ENCODE results near the gene BTBD2. TPM values are rescaled to one million over a fixed set of nuclear protein-coding genes. Genes with fewer than 3 reads are reported as not detected.

BTBD2 gene
- total RNA-seq, 2 experiments from 2014 or later, result 48.2 to 53.4 TPM

DNA sequence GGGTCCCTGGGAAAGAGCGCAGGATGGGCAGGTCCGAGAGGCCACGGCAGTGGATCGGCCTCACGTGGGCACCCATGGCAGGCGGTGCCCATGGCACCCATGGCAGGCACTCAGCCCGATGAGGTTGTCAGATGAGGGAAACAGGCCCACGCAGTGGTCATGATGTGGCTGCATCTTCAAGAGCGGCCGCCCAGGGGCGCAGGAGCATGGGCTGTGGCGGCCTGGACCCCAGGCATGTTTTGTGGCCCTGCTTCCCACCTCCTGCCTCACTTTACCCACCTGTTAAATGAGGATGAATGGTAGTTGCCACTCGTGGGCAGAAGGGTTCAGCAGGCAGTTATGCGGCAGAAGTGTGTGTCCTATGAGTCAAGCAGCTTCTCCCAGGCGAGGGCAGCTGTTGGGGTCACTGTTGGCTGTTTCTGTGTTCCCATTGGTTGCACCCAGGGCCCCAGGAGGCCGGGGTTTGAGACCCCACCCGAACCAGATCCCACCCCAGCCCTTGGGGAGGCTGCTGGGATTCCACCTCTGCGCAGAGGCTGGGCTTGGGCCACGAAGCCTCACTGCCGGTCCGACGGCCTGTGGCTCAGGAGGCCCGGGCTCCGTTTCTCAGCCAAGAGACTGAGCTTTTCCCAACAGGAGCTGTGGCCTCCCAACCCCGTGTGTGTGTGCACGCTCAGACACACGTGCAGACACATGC lies 44.6 kb downstream of the BTBD2 start:
- Mint-ChIP-seq H3K9me3 (ENCODE audit: insufficient read depth) (no peaks in the 10 kb centered on the region), H3K36me3 (ENCODE audit: low read depth) (peaks cover 23% of the 10 kb centered on the region), H3K4me3 (no peak overlapping the region), H3K27me3 (ENCODE audit: low read depth) (no peaks in the 10 kb centered on the region), H3K4me1 (ENCODE audit: low read depth) (peaks cover 19% of the 10 kb centered on the region), H3K27ac (no peak overlapping the region)
- POLR2A ChIA-PET, result no interaction called here
- CTCF ChIA-PET, result no interaction called here
- DNase-seq (no peak), ATAC-seq (no peak)

DNA sequence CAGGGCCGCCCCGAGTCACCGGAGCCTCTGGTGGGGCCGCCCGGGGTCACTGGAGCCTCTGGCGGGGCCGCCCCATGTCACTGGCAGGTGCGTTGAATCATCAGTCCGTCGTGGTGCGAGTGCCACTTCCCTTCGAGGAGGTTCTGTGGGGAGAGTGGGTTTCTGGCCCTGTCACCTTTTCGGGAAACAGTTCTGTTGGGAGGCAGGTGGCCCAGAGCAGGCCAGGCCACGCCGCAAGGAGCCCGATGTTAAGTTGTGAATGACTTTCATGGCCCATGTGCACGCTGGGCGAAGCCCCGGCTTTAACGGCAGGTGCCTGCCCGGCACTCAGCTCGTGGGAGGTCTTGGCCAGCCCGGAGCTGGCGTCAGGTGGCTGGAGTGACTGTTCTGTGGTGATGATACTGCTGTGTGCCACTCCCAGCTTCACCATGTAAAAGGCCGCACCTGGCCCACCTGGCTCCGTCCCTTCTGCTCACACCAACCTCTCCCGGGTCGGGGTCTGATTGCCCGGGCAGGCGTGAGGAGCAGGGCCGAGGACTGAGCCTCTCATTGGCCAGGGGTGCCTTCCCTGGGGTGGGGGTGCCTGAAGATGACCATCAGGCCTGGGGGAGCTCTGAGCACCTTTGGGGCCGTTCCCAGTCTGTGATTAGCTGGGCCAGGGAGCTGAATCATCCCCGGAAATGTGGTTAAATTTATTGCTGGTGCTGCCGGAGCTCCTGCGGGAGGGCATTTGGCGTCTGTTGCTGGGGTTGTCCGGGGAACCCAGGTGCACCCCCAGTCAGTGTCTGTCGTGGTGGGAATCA lies 45.3 kb downstream of the BTBD2 start:
- ATAC-seq (no peak), DNase-seq (no peak)
- Mint-ChIP-seq H3K36me3 (ENCODE audit: low read depth) (peaks cover 20% of the 10 kb centered on the region), H3K4me1 (ENCODE audit: low read depth) (peaks cover 22% of the 10 kb centered on the region), H3K9me3 (ENCODE audit: insufficient read depth) (no peaks in the 10 kb centered on the region), H3K27ac (no peak overlapping the region), H3K27me3 (ENCODE audit: low read depth) (no peaks in the 10 kb centered on the region), H3K4me3 (no peak overlapping the region)
- ChIA-PET POLR2A (no interaction called here), CTCF (no interaction called here)

DNA sequence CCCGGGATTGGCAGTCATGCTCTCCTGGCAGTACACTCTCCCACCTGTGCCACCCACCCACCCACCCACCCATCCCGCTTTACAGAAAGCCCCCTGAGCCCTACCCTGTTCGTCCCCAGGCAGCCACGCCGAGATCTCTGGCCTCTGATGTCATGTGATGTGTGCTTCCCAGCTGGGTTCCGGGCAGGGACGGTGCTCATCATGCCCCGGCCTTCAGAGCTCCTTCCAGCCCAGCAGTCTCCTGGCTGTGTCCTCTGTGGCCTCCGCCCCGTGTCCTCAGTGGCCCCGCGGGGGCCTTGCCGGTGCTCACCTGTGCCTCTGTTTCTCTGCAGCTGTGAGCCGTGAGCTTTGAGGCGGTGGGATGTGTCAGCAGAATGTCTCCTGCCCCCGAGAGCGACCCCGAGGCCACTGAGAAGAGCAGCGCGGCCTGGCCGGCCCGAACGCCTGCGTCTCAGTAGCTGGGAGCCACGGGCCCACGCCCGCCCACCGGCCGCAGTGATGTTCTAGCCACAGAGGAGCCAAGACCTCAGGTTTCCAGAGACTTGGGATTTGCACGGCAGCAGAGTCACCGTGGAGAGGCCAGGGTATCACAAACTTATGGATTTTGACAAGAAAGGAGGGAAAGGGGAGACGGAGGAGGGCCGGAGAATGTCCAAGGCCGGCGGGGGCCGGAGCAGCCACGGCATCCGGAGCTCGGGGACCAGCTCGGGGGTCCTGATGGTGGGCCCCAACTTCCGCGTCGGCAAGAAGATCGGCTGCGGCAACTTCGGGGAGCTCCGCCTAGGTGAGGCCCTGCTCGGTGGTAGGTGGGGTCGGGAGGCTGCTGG lies 46.1 kb downstream of the BTBD2 start:
- DNase-seq (no peak), ATAC-seq (no peak)
- Mint-ChIP-seq H3K9me3 (ENCODE audit: insufficient read depth) (no peaks in the 10 kb centered on the region), H3K4me1 (ENCODE audit: low read depth) (peaks cover 22% of the 10 kb centered on the region), H3K27ac (no peak overlapping the region), H3K4me3 (no peak overlapping the region), H3K27me3 (ENCODE audit: low read depth) (no peaks in the 10 kb centered on the region), H3K36me3 (ENCODE audit: low read depth) (peaks cover 14% of the 10 kb centered on the region)
- POLR2A ChIA-PET, result no interaction called here
- CTCF ChIA-PET, result no interaction called here

DNA sequence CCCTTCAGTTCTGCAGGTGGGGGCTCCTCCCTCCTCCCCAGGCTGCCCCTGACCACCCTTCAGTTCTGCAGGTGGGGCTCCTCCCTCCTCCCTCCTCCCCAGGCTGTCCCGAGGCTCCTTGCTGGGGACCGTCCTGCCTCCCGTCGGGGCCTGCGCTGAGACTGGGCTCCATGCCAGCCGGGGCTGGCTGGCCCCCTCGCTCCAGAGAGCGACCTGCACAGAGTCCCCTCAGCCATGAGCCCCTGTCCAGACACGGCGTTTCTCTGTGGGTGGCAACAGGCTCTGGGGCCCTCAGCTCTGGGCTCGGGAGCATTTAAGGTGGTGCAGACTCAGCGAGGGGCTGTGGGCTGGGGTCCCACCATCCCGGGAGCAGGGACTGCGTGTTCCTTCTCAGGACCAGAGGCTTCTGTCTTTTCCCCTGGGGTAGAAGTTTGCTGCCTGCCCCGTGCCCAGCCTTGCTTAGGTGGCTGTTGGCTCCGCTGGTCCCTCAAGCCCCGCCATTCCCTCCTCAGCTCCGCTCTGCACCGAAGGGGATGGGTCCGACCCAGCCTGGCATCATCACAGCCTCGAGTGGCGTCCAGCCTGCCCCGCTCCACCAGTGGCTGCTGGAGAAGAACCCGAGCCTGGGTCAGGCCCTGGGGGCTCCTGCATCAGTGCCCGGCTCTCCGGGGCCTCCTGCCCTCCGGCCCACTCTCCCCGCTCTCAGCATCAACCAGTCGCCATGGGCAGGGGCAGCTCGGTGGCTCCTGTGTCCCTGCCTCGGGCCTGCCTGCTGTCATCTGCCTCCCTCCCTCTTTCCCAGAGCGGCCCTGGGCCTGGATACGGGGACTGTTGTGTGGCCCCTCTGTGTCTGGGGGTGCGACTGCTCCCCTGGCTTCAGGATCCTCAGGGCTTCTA lies 47.0 kb downstream of the BTBD2 start:
- Mint-ChIP-seq H3K27me3 (ENCODE audit: low read depth) (no peaks in the 10 kb centered on the region), H3K36me3 (ENCODE audit: low read depth) (peaks cover 14% of the 10 kb centered on the region), H3K27ac (no peak overlapping the region), H3K9me3 (ENCODE audit: insufficient read depth) (no peaks in the 10 kb centered on the region), H3K4me1 (ENCODE audit: low read depth) (peaks cover 21% of the 10 kb centered on the region), H3K4me3 (no peak overlapping the region)
- ATAC-seq, result no peak
- DNase-seq, result no peak
- POLR2A ChIA-PET, result no interaction called here
- CTCF ChIA-PET, result no interaction called here

DNA sequence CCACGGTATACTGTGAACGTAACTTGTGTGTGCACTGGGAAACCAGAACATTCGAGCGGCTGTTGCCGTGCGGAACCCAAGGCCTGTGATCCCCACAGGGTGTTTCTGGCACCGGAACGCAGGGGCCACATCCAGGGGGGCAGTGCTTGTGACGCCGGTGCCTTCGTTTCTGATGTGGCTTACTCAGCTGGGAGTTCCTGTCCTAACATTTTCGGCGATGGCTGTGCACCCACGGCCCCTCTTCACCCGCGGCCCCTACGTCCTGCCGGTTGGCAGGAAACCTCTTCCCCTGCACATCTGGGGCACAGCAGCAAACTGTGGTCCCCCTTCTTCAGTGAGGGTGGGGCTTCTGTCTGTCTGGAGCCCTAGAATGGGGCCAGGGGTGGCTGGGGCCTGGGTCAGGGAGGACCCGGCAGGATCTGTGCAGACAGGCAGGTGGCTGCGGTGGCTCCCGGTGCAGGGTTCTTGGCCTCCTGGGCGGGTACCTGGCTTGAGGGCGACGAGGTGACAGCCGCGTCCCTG lies 48.4 kb downstream of the BTBD2 start:
- Mint-ChIP-seq H3K9me3 (ENCODE audit: insufficient read depth) (no peaks in the 10 kb centered on the region), H3K36me3 (ENCODE audit: low read depth) (peaks cover 17% of the 10 kb centered on the region), H3K27ac (peak overlapping the region; percentile 87), H3K4me3 (peak overlapping the region; percentile 57), H3K27me3 (ENCODE audit: low read depth) (no peaks in the 10 kb centered on the region), H3K4me1 (ENCODE audit: low read depth) (peaks cover 19% of the 10 kb centered on the region)
- ChIA-PET CTCF (no interaction called here), POLR2A (interaction anchor here (0.6 to 0.8 kb wide), 2 partner anchors 25 to 108 kb away, joined by 3 read pairs; no protein-coding TSS in a partner anchor)
- DNase-seq, result peak; percentile 78
- ATAC-seq, result peak; percentile 77

DNA sequence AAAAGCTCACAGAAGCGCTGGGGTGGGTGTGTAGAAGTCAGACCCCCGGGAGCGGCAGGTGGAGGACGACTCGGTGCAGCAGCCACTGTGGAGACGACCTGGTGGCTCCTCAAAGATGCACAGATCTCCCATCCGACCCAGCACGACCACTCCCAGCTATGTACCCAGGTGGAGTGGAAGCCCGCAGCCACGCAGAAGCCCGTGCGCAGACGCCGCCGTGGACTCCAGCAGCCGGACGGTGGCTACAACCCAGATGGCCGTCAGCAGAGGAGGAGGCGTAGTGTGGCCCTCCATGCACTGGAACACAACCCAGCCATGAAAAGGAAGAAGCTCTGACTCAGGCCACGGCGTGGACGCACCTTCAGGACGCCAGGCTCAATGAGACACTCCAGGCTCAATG lies 52.8 kb downstream of the BTBD2 start:
- peaks cover 16% of the 10 kb centered on the region for H3K4me1 Mint-ChIP-seq (ENCODE audit: low read depth)
- no peaks in the 10 kb centered on the region for H3K9me3 Mint-ChIP-seq (ENCODE audit: insufficient read depth)
- no peaks in the 10 kb centered on the region for H3K27me3 Mint-ChIP-seq (ENCODE audit: low read depth)
- DNase-seq (no peak), ATAC-seq (no peak)
- ChIA-PET CTCF (no interaction called here), POLR2A (interaction anchor here (1.1 kb wide), 1 partner anchor 13 kb away, joined by 3 read pairs; no protein-coding TSS in a partner anchor)
- H3K4me3 Mint-ChIP-seq, result no peak overlapping the region
- no peak overlapping the region for H3K27ac Mint-ChIP-seq
- peaks cover 16% of the 10 kb centered on the region for H3K36me3 Mint-ChIP-seq (ENCODE audit: low read depth)

DNA sequence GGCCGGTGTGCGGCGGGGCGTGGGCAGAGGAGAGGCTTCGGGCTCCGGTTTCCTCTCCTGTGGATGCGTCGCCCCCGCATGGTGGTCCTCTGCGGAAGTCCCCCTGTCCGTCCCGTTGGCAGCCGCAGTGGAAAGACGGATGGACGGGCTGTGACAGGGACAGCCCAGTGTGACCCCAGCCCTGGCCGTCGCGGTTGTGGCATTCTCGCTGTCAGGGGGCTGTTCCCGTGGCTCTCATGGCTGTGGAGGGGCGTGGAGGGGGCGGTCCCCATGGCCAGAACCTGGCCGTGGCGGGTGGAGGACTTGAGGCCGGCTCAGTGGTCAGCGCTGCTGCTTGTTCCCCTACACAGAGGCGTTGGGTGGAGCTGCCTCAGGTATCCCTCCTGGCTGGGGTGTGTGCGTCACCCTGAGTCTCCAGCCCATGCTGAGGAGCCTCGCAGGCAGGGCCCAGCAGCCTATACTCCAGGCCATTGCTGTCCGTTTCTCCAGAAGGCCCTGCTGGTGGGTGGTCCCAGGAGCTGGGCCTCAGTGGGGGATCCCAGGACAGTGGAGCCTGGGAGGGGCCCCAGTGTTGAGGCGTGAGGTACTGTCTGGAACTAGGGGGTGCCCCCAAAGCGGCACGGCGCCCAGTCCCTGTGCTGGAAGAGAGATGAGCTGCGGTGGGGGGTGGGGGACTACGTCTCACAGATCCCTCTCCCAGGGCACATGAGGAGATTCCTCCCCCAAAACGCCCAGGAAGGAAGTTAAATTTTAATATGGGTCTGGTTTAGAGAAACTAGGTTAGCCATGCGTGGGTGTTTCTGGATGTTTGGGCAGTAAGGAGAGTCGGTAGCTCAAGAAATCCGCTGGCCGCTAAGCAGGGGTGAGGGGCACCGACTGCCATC lies 54.3 kb downstream of the BTBD2 start:
- Mint-ChIP-seq H3K27ac (no peak overlapping the region), H3K4me3 (no peak overlapping the region), H3K27me3 (ENCODE audit: low read depth) (no peaks in the 10 kb centered on the region), H3K9me3 (ENCODE audit: insufficient read depth) (no peaks in the 10 kb centered on the region), H3K36me3 (ENCODE audit: low read depth) (peaks cover 13% of the 10 kb centered on the region), H3K4me1 (ENCODE audit: low read depth) (peaks cover 7% of the 10 kb centered on the region)
- ChIA-PET CTCF (no interaction called here), POLR2A (no interaction called here)
- ATAC-seq, result no peak
- DNase-seq, result no peak

DNA sequence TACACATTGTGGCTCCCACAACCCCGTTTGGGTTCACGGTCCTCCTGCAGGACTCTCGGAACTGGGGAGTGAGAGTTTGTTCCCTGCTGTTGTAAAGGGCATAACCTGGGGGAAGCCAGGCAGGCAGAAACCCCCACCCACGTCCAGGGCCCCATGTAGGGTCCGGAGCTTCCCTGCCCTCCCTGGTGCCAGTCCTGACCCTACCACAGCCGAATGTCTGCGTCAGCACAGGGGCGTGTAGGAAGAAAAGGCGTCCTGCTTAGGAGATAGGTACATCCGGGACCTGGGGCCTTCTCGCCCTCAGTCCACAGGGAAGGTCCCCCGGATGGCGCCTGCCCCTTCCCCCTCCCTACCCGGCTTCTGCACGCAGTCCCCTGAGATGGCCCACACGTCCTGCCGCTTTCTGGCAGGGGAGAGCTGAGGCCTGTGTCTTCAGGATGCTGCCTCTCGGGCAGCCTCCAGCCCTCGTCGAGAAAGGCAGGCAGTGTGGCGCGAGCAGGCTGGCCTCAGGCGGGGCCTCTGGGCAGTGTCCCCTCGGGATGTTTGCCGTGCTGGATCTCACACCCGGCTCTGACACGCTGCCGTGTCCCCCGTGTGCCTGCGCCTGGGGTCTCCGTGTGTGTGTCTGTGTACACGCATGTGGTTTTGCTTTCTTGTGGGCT lies 55.5 kb downstream of the BTBD2 start:
- no peaks in the 10 kb centered on the region for H3K27me3 Mint-ChIP-seq (ENCODE audit: low read depth)

DNA sequence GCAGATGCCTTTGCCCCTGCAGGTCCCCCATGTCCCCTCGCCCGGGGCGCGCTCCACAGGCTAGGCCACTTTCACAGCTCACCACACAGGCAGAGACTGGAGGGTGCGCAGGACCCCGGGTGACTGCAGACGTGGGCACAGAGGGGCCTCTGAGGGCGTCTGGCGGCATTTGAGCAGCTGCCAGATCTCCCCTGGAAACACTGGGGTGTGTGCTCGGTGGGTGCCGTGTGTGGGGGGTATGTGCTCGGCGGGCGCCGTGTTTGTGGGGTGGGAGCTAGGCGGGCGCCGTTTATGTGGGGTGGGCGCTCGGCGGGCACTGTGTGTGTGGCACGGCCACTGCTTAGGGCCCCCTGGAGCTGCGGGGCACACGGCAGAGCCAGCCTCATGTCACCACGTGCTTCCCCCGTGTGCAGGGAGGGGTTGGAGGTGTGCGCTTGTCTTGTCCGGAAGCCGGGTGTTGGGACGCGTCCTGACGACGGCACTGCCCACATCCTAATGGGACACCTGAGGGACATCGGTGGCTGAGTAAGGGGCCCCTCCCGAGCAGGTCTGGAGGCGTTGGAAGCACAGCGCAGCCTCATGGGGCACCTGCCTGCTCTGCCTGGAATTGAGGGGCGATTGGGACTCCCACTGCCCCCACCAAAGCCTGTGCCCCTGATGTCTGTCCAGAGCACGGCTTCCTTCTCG lies 57.8 kb downstream of the BTBD2 start:
- ATAC-seq (peak; percentile 20), DNase-seq (no peak)
- ChIA-PET POLR2A (no interaction called here), CTCF (no interaction called here)
- peaks cover 2% of the 10 kb centered on the region for H3K4me1 Mint-ChIP-seq (ENCODE audit: low read depth)
- H3K9me3 Mint-ChIP-seq (ENCODE audit: insufficient read depth), result no peaks in the 10 kb centered on the region
- peaks cover 7% of the 10 kb centered on the region for H3K36me3 Mint-ChIP-seq (ENCODE audit: low read depth)
- H3K27me3 Mint-ChIP-seq (ENCODE audit: low read depth), result no peaks in the 10 kb centered on the region
- no peak overlapping the region for H3K4me3 Mint-ChIP-seq
- no peak overlapping the region for H3K27ac Mint-ChIP-seq

More for the DNA sequence above, 55.5 kb downstream of the BTBD2 start:
- peaks cover 2% of the 10 kb centered on the region for H3K4me1 Mint-ChIP-seq (ENCODE audit: low read depth)
- no peaks in the 10 kb centered on the region for H3K9me3 Mint-ChIP-seq (ENCODE audit: insufficient read depth)
- DNase-seq (no peak), ATAC-seq (no peak)
- ChIA-PET POLR2A (no interaction called here), CTCF (no interaction called here)
- H3K27ac Mint-ChIP-seq, result no peak overlapping the region
- H3K4me3 Mint-ChIP-seq, result no peak overlapping the region
- peaks cover 10% of the 10 kb centered on the region for H3K36me3 Mint-ChIP-seq (ENCODE audit: low read depth)

All from activated CD8-positive, alpha-beta T cell treated with anti-CD3 and anti-CD28 coated beads, Interleukin-2, amount 10 ng/mL, durations not matched to agents 7 days and 5 days (primary cell).